ENCODE measurements around the gene PARD3B.

PARD3B gene

GRCh38 chr2:204726831-204727230 lies 181.6 kb downstream of the PARD3B start:
- in situ Hi-C loops (cut with MboI; ENCODE audit: low sequenced_read_pairs, unreplicated experiment) = no loop called here
- no peak for TF ChIP-seq CTCF (IDR thresholded peaks at IDR 0.05; ENCODE audit: borderline replicate concordance, control extremely low read depth, extremely low read depth, insufficient read depth, missing control alignments)
- DNase-seq (ENCODE audit: low spot score) = no peak

GRCh38 chr2:204727368-204727767 lies 182.1 kb downstream of the PARD3B start:
- no peak for DNase-seq (ENCODE audit: low spot score)
- TF ChIP-seq CTCF (IDR thresholded peaks at IDR 0.05; ENCODE audit: borderline replicate concordance, control extremely low read depth, extremely low read depth, insufficient read depth, missing control alignments) = no peak
- in situ Hi-C loops (cut with MboI; ENCODE audit: low sequenced_read_pairs, unreplicated experiment) = no loop called here

DNA sequence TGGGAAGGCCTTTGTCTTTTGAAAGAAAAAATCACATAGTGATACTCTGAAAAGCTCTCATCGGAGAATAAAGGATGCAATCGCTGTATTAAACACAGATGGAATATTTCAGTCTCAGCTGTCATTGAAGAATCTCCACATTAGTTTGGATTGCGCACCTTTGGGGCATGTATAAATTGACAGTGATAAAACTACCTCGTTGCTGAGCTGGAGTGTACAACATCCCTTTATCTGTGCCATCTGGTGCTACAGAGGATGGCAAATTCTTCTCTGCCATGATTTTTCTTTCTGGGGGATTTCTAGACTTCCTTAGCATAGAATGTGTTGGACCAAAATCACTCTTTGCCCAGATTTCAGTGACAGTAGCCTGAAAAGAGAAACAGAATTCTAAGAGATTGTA lies 185.3 kb downstream of the PARD3B start:
- no peak for DNase-seq (ENCODE audit: low spot score)
- in situ Hi-C loops (cut with MboI; ENCODE audit: low sequenced_read_pairs, unreplicated experiment) = no loop called here
- no peak for TF ChIP-seq CTCF (IDR thresholded peaks at IDR 0.05; ENCODE audit: borderline replicate concordance, control extremely low read depth, extremely low read depth, insufficient read depth, missing control alignments)

DNA sequence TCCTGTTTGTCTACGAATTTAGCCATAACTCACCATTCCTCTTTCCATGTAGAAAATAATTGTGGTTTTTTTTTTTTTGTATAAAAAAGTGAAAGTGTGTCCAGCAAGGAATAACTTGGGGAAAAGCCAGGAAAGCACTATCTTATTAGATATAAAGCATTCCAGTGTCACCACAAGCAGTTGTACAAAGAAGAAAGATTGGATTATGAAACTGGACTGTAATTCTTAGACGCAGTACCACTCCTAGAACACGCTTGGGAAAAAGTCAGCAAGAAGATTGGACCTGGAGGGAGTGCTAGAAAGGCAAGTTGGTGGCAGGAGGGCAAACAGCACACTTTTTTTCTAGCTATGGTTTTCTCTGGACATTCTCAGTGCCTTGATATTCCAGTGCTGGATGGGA lies 186.7 kb downstream of the PARD3B start:
- no peak for DNase-seq (ENCODE audit: low spot score)
- TF ChIP-seq CTCF (IDR thresholded peaks at IDR 0.05; ENCODE audit: borderline replicate concordance, control extremely low read depth, extremely low read depth, insufficient read depth, missing control alignments) = no peak
- in situ Hi-C loops (cut with MboI; ENCODE audit: low sequenced_read_pairs, unreplicated experiment) = no loop called here

DNA sequence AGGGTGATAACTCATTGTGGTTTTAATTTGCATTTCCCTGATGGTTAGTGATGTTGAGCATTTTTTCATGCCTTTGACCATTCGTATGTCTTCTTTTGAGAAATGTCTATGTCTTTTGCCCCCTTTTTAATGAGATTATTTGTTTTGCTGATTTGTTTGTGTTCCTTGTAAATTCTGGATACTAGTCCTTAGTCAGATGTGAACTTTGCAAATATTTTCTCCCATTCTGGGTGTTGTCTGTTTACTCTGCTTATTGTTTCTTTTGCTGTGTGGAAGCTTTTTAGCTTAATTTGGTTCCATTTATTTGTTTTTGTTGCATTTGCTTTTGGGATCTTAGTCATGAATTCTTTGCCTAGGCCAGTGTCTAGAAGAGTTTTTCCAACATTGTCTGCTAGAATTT lies 192.0 kb downstream of the PARD3B start:
- in situ Hi-C loops (cut with MboI; ENCODE audit: low sequenced_read_pairs, unreplicated experiment) = no loop called here
- DNase-seq (ENCODE audit: low spot score) = no peak
- no peak for TF ChIP-seq CTCF (IDR thresholded peaks at IDR 0.05; ENCODE audit: borderline replicate concordance, control extremely low read depth, extremely low read depth, insufficient read depth, missing control alignments)

GRCh38 chr2:204738721-204739120 lies 193.4 kb downstream of the PARD3B start:
- DNase-seq (ENCODE audit: low spot score) = no peak
- no peak for TF ChIP-seq CTCF (IDR thresholded peaks at IDR 0.05; ENCODE audit: borderline replicate concordance, control extremely low read depth, extremely low read depth, insufficient read depth, missing control alignments)

DNA sequence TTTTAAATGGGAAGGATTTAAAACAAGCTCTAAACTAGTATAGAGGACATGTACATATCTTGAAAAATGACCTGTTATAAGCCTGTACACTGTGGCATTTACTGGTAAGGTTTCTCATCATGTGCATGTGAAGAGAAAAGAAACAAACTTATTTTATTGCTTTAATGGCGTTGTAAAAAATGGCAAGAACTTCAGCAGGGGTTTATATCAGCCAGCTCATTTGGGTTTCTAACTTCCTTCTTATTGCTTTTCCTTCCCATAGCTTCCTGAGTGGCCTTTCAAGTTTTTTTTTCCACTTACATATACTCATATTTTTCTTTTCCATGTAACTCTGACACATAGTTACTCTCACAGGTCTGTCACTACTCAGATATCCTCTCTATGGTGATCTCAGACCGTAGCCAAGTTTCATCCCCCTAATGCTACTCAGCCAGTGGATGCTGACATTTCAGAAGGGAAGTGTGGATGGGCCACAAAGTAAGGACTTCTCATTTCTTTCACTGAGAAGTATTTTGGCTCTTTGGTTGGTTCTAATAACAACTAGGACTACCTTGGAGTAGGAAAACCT lies 198.2 kb downstream of the PARD3B start:
- no peak for TF ChIP-seq CTCF (IDR thresholded peaks at IDR 0.05; ENCODE audit: borderline replicate concordance, control extremely low read depth, extremely low read depth, insufficient read depth, missing control alignments)
- in situ Hi-C loops (cut with MboI; ENCODE audit: low sequenced_read_pairs, unreplicated experiment) = no loop called here
- no peak for DNase-seq (ENCODE audit: low spot score)

More at GRCh38 chr2:204738721-204739120, 193.4 kb downstream of the PARD3B start:
- in situ Hi-C loops (cut with MboI; ENCODE audit: low sequenced_read_pairs, unreplicated experiment) = no loop called here

All from GM13976 (cell line).